ENCODE data around the gene FAM187B.
"Not testable (repeated sequence)": the region's sequence is repeated elsewhere in the genome, so short reads cannot be mapped to it uniquely, and the experiment has no call there.

Gene FAM187B

DNA sequence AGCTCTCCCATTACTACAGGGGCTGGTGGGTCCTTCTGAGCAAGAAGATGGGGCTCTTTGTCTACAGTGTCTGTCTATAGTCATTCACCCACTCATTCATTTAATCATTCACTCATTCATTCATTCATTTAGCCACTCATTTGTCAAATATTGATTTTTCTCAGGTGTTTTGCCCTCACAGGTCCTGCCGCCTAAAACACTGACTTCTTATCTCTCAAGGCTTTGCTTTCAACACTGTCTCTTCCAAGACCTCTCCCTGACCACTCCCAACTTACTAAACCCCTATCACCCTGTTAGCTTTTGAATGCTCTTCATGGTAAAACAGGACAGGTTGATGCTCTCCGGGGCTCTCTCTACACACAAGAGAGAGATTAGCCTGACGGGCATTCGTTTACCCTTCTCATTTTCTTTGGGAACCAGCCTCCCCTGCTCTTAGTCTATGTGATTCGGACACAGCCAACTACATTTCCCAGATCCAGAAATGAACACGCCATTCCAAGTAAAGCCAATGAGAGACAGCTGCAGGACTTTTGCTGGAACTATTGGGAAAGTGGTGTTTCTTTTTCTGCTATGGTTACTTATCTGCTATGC lies 22.7 kb downstream of the FAM187B start:
- no peak overlapping the region for H3K4me3 ChIP-seq (ENCODE audit: low read depth, low read length)
- TF ChIP-seq, protein P1, sequence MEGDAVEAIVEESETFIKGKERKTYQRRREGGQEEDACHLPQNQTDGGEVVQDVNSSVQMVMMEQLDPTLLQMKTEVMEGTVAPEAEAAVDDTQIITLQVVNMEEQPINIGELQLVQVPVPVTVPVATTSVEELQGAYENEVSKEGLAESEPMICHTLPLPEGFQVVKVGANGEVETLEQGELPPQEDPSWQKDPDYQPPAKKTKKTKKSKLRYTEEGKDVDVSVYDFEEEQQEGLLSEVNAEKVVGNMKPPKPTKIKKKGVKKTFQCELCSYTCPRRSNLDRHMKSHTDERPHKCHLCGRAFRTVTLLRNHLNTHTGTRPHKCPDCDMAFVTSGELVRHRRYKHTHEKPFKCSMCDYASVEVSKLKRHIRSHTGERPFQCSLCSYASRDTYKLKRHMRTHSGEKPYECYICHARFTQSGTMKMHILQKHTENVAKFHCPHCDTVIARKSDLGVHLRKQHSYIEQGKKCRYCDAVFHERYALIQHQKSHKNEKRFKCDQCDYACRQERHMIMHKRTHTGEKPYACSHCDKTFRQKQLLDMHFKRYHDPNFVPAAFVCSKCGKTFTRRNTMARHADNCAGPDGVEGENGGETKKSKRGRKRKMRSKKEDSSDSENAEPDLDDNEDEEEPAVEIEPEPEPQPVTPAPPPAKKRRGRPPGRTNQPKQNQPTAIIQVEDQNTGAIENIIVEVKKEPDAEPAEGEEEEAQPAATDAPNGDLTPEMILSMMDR (IDR thresholded peaks at IDR 0.05; ENCODE audit: low read depth, low read length) = no peak

DNA sequence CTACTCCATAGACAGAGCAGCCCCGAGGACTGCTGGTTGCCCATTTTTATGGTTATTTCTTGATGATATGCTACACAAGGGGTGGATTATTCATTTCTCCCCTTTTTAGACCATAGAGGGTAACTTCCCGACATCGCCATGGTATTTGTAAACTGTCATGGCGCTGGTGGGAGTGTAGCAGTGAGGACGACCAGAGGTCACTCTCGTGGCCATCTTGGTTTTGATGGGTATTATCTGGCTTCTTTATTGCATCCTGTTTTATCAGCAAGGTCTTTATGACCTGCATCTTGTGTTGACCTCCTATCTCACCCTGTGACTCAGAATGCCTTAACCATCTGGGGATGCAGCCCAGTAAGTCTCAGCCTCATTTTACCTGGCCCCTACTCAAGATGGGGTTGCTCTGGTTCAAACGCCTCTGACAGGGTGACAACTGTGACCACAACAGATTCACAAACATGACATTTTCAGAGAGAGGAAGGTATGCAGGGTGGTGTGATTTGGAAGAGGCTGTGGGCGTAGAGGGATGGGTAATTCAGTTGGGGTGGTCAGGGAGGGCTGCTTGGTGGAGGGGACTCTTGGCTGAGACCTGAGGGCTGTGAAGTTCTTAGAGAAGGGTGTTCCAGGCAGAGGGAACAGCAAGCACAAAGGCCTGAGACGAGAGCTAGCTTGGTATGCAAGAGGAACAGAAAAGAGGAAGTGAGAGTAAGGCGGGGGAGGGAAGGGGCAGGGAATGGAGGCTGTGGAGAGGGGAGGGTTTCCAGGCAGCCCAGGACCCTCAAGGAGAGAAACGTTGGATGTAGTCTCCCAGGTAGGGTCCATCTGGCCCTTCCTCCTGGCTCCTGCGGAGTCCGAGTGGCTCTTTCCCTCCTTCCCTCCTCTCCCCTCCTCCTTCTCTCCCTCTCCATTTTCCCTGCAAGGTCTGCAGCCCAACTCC lies 23.5 kb downstream of the FAM187B start:
- no peak overlapping the region for H3K4me3 ChIP-seq (ENCODE audit: low read depth, low read length)
- TF ChIP-seq, protein P1 (IDR thresholded peaks at IDR 0.05; ENCODE audit: low read depth, low read length) = no peak

DNA sequence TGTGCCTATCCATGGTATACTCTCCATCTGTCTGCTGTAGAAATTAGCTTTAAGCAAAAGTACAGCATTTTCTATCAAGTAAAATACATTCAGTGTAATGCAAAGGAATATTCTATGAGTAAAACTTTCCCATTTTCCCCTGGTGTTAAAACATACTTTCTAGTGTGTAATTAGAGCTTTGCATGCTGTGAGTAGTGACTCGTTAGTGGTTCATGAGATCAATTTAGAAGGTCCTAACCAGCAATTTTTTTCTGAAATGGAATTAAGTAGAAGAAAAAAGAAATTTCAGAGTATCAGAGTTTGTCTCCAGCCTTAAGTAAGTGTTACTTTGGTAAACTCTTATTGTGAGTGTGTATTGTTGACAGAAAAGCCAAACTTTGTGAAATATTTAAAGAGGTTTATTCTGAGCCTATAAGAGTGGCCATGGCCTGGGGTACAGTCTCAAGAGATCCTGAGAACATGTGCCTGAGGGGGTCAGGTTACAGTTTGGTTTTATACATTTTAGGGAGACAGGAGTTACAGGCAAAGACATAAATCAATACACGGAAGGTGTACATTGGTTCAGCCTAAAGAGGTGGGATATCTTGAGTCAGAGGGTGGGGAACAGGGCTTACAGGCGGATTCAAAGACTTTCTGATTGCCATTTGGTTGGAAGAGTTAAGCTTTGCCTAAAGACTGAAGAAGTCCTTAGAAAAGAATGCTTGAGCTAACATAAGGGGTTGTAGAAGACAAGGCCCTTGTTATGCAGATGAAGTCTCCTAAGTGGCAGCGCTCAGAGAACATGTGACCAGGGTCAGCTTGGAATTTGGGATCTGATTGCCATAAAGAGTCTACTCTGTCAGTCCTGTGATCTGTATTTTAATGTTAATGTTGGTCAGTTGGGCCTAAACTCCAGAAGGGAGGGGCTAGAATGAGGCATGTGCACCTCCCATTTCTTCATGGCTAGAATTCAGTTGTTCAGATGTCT lies 25.5 kb downstream of the FAM187B start:
- H3K4me3 ChIP-seq (ENCODE audit: low read depth, low read length) = no peak overlapping the region

DNA sequence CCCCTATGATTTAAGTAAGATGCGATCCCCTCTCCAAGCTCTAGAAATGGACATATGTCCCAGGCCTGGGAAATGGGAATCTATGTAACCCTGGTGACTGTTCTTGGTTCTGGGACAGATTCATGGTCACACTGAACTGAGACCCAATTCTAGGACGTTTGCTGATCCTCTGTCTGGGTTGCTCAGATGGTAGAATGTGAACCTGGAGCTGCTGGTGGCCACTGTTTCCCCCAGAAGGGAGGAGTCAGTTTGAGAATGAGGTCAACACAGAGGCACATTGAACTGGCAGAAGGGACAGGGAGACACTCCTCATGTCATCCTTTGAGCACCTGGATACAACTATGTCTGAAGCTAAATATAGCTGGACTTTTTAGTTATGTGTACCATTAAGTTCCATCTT lies 29.1 kb downstream of the FAM187B start:
- TF ChIP-seq, protein P1 (IDR thresholded peaks at IDR 0.05; ENCODE audit: low read depth, low read length) = no peak
- H3K4me3 ChIP-seq (ENCODE audit: low read depth, low read length) = no peak overlapping the region

More for the DNA sequence above, 25.5 kb downstream of the FAM187B start:
- TF ChIP-seq, protein P1 (IDR thresholded peaks at IDR 0.05; ENCODE audit: low read depth, low read length) = no peak

DNA sequence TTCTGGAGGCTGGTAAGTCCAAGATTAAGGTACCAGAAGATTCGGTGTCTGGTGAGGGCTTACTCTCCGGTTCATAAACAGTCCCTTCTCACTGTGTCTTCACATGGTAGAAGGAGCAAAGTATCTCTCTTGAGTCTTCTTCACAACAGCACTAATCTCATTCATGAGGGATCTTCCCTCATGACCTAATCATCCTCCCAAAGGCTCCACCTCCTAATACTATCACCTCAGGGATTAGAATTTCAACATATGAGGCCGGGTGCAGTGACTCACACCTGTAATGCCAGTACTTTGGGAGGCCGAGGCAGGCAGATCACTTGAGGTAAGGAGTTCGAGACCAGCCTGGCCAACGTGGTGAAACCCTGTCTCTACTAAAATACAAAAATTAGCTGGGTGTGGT lies 31.7 kb downstream of the FAM187B start:
- H3K4me3 ChIP-seq (ENCODE audit: low read depth, low read length) = not testable (repeated sequence)

DNA sequence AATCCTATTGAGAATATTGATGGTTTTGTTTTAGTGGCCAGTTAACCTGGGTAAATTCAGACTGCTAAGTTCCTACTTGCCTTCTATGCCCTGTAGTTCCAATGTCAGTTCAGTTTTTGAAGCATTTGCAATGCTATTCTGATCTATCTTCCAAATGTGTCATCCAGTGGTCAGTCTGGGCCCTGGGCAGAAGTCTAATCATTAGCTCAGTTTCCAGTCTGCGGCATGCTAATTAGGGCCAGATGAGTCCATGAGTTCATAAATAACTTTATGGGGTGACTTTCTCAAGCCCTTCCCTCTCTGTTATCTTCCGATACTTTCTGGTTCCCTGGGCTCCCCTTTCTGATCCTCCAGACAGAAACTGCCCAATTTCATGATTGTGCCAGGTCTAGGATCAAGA lies 32.7 kb downstream of the FAM187B start:
- TF ChIP-seq, protein P1 (IDR thresholded peaks at IDR 0.05; ENCODE audit: low read depth, low read length) = no peak
- no peak overlapping the region for H3K4me3 ChIP-seq (ENCODE audit: low read depth, low read length)

Data from WI38 (cell line).